ENCODE measurements around the gene RCAN1.

Gene RCAN1

DNA sequence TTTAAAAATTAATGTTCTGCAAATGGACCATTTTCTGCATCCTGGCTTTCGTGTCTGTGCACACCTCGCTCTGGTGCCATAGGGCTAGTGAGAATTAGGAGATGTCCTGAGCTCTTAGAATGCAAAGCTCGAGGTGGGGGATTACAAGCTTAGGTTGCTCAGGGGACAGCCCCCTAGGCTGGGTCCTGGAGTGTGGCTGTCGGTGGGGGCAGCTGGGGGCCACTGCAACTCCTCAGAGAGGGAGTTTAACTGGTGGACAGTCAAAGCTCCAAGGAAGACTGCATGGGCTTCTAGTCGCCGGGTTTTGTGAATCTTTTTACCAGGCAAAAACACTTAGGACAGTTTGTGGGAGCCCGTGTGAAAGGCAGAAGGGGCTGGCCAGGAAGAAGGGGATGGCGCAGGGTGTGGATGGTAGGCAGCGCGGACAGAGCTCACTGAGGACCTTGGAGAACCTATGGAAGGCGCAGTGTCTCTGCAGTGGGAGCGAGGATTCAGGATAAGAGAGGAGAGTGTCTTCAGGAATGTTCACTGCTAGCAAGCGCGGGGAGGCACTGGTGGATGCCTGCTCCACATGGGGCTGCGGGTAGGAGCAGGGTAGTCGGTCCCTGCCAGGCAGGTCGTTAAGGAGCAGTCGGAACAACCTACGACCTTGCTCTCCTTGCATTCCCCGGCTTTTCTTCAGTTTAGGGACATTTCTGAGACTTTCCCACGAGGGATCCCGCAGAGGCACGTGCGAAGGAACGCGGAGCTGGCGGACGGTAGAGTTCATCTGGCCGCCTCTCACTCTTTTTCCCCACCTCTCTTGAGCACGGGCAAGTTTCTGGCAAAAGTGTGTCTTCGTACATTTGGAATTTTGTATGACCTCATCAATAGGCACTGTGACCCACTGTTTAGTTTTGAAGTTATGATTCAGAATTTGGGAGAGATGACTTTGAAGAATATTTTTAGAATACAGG lies 90.0 kb downstream of the RCAN1 start:
- H3K4me3 ChIP-seq: peak overlapping the region in 5 of 7 experiments; percentile 19 to 39 (median 37)
- H3K27ac ChIP-seq: peak overlapping the region in 17 of 21 experiments; percentile 24 to 95 (median 88)

DNA sequence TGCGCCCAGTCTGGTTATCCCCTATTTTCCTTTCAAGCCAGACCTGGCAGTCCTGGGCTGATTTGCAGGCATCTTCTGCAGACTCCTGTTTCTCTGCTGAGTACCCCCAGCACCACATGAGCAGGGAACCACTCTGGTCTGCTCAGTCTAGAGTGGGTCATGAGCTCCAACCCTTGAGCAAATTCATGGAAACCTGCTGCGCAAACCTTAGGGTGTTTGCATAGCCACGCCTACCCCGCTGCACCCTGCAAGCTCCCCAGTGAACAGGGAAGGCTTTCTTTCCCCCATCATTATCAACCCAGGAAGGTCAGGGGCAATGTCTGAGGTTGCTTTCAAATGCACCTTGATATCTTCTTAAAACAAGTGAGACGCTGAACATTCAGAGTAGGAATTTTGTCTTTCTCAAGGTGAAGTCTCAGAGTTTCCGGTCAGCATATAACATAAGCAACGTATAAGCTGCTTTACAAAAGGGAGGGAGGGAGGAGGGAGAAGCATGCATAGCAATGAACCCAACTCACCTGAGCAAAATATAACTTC lies 91.8 kb downstream of the RCAN1 start:
- no peak overlapping the region for H3K4me3 ChIP-seq
- peak overlapping the region in 2 of 21 experiments; percentile 0 to 29 for H3K27ac ChIP-seq

DNA sequence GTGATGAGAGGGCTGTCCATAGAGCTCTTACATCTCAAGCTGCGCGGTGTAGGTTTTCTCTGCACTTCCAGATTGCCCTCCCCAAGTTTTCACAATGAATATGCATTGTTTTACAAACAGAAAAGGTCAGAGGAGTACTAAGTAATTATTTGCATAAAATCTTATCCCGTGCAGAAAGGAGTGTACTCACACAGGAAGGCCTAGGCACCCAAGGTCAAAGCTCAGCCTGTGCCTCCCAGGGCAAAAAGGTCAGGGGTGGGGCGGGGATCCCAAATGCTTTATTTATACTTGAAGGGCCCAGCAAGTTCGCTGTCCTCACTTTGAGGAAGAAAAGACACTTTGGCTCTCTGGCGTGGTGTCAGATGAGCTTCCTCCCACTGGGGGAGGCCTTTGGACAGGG lies 92.6 kb downstream of the RCAN1 start:
- peak overlapping the region in 3 of 21 experiments; percentile 21 to 30 (median 29) for H3K27ac ChIP-seq

DNA sequence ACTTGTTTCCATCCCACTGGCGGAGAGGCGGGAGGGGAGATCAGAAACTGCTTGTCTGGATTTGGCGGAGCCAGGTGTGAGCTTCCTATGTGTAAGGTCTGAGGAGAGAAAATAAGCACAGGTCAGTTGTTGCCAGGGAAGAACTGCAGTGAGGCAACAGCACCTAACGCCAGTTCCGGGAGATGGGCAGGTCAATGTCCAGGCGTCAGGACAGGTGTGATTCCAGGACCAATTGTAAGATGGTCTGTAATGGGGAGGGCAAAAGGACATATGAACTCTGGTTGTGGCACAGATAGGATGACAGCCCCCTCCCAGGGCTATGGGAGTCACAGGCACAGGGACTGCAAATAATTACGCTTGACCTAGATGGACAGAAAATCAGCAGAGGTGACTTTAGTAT lies 93.4 kb downstream of the RCAN1 start:
- Histone ChIP-seq H3K27ac (peak overlapping the region in 1 of 21 experiments; percentile 44), H3K4me3 (no peak overlapping the region)

More for the DNA sequence above, 92.6 kb downstream of the RCAN1 start:
- no peak overlapping the region for H3K4me3 ChIP-seq

DNA sequence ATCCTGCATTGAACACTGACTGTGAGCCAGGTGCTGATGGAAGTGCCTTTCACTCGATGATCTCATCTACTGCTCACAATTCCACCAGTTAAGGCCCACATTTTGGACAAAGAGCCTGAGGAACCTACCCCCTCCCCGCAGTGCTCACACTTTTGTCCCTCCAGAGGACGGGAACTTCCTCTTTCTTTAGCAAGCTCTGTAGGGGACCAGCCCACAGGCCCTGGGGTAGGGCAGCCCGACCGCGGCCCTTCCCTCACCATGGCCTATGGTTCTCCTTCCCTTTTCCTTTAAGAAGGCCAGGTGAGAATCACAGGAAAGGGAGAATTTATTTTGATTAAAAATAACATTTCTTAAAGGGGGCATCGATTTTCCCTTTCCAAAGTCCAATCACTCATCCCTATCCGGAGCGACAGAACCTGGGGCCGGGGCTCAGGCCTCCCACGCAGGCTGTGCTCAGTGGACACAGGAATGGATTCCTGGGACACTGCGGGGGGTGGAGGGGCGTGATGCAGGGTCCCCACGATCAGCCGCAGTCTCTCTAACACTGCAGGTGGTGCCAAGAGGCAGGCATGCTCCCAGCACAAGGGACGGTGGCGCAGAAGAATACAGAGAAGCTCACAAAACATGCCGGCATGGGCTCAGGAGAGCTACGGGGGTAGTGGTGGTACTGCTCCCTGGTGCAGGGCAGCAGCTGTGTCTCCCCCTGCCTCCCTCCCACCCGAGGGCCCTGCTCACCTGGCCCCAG lies 94.0 kb downstream of the RCAN1 start:
- Histone ChIP-seq H3K27ac (peak overlapping the region in 4 of 21 experiments; percentile 8 to 44 (median 22)), H3K4me3 (no peak overlapping the region)

DNA sequence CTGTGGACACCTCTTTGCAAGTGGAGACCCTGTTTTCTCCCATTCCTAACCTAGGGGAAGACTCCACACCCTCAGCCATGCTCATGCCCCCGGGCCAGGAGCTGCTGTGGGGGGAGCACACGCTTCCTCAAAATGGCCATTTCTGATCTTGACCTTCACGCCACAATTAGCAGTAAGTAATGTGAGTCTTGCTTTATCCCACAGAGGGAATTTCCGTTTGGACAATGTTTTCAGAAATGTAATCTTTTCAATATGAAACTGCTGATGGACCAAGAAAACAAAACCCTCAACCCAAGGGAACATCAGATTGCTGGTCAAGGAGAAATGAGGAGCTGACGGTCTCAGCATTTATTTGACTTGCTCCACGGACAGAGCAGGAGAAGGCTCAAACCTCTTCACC lies 94.6 kb downstream of the RCAN1 start:
- peak overlapping the region in 2 of 21 experiments; percentile 9 to 39 for H3K27ac ChIP-seq
- no peak overlapping the region for H3K4me3 ChIP-seq

DNA sequence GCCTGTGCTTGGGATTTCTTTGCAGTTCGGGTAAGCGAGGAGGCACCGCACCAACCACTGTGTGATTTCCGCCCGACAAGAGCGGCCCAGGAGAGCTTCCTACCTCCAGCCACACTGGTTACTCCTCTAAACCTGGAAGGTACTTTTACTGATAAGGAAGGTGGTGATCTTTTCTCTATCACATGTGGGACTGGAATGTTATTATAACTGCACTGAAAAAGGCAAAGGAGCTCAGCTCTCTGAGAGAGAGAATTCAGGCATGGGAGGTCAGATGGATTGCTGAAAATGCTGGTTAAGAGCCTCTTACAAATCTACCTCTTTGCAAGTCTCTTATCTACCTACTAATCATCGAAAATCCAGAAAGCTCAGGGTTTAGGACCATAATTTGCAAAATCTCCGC lies 95.2 kb downstream of the RCAN1 start:
- H3K27ac ChIP-seq: peak overlapping the region in 1 of 21 experiments; percentile 39
- H3K4me3 ChIP-seq: no peak overlapping the region

DNA sequence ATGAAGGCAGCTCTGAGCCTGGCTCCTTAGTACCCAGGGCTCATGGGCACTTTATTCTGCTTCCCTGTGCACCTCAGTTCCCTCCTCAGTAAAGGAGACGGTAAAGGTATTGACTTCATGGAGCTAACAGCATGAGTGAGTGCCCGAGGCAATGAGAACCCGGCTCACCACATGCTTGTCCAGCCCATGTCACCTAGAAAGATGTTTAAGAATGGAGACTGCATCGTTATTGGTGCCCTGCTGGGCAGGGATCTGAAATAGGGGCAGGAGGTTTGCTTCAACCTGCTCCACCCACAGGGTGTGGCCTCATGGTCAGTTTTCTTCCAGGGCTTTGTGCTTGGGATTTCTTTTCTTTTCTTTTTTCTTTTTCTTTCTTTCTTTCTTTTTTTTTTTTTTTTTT lies 95.9 kb downstream of the RCAN1 start:
- no peak overlapping the region for H3K27ac ChIP-seq

DNA sequence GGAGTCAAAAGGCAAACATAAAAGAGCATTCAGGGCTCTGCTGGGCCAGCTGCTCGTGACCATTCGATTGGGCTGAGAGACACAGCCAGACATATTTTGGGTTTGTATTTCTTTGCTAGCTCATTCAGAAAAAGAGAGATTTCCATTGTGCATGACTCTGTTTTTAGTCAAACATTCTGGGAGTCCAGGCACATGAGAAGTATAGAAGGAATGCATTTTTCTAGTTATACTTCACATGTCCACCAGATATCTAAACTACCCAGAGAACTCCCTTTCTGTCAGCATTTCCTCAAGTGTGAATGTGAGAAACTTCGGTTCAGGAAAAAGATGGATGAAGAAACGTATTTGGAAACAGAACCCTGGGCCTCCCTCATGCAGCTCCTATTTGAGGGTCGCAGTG lies 96.6 kb downstream of the RCAN1 start:
- Histone ChIP-seq H3K4me3 (no peak overlapping the region), H3K27ac (no peak overlapping the region)

More for the DNA sequence above, 95.9 kb downstream of the RCAN1 start:
- no peak overlapping the region for H3K4me3 ChIP-seq

DNA sequence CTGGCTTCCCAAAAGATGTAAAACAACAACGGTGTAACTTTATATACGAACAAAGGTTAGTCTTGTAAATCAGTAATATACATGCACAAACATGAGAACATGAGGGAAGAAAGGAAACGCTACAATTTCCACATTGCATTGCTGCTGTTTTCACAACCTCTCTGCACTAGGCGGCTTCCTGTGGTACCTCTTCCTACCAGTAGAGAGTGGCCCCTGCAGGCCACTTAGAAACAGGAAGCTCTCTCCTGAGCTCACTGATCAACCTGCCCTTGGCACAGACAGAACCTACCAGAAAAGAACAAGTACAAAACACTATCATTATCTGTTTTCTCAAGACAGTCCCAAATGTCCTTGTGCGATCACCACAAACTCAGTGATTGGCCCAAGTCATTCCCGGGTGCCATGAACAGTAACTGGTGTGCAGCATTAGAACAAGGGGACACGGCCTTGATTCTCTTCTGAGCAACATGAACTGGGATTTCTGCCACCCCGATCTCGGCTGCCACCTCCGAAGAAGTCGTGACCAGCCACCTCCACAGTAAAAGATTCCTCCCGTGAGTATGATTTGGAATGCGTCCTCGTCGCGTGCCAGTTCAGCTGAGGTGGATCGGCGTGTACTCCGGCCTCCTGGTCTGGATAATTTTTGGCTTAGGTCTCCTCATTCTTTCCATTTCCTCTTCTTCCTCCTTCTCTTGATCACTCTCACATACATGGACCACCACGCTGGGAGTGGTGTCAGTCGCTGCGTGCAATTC lies 97.2 kb downstream of the RCAN1 start:
- Histone ChIP-seq H3K4me3 (no peak overlapping the region), H3K27ac (no peak overlapping the region)

DNA sequence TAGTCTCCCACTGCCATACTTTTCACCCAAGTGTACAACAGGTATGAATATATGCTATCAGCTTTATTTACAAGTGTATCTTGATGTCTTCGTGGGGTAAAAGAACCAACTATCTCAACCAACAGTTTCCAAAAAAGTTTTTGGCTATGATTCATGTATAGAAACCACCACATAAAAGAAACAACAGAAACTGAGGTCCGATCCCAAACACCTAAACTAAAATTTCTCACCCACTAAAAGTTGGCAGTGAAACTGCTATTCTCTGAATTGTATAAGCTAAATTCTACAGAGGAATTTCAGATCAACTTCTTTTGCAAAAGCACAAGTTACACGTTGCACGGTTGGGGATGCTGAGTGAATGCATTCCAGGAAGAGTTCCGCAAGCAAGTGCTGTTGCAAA lies 97.9 kb downstream of the RCAN1 start:
- no peak overlapping the region for H3K27ac ChIP-seq
- no peak overlapping the region for H3K4me3 ChIP-seq

DNA sequence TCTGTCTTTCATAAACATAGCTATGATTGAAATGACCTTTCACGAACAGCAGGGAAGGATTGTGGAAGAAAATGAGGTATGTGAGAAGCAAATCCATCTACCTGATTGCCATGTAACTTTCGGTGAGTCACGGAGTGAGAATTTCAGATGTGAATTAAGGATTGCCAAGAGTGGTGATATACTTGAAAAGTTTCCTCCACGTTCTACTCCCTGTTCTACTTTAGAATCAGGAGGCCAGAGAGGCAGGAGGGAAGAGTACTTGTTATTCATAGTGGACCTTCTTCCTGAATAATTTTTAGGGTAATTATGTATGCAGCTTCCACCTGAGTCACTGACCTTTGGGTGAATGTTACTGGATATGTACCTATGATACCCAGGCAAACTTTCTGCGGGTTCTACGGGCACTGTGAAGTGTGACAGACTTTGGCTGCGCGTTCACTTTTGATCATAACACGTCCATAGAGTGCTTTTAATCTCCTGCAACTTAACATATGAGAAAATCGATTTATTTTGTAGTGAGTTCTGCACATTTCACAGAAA lies 100.3 kb downstream of the RCAN1 start:
- Histone ChIP-seq H3K4me3 (no peak overlapping the region), H3K27ac (no peak overlapping the region)

DNA sequence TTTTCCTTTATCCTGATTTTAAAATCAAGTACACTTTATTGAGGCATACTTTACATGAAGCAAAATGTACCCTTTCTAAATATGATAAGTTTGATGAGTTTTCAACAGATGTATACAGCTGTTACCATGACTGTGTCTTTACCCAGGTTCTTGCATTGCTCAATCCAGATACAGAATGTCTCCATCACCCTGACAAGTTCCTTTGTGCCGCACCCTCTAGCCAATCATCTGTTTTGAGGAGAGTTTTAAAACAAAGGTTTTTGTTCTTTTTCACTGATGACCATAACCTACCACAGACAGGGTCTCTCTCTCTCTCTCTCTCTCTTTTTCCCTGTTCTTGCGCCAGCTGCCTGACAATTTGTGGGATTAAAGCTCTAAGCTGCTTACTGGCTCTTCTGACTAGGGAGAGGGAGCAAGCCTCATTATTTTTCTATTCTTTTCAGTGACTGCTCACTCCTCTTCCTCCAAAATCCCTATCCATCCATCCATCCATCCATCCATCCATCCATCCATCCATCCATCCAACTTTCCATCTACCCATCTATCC lies 101.7 kb downstream of the RCAN1 start:
- H3K27ac ChIP-seq: no peak overlapping the region
- H3K4me3 ChIP-seq: no peak overlapping the region

DNA sequence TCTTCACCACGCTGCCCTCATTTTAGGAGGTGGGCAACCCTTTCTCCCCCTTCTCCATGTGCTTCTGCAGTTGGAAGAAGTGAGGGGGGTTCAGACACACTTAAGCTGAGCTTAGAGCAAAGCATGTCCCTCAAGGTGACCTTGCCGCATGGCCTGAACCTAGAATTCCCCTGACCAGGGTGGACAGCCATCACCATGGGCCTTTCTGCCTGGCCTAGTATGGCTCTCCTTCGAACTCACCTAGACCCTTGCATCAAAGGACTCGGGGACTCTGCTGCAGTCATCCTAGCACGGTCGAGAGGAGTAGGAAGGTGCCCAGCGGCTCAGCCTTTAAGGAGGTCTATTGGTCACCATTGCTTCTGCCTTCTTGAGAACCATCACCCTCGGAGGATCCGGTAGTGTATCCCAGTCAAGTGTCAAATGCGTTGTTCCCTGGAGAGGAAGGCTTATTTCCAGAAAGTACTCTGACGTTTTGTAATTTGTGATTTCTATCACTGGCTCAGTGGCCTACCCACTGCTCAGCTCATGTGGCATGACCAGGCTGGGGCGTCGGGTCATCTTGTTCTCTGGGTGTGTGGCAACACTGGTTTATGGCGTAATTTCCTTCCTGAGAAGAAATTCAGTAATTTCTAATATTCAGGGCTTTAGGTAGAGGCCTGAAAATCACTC lies 103.0 kb downstream of the RCAN1 start, which contains the start of gene KCNE1:
TSS of gene KCNE1 (minus strand) at position 424 of the 669 bp plus-strand sequence. CDS start 62,576 bp downstream, outside the sequence.
- Histone ChIP-seq H3K27ac (peak within 1 kb of the TSS in 4 of 21 experiments; percentile 37 to 72 (median 57)), H3K4me3 (no peak within 1 kb of the TSS)

DNA sequence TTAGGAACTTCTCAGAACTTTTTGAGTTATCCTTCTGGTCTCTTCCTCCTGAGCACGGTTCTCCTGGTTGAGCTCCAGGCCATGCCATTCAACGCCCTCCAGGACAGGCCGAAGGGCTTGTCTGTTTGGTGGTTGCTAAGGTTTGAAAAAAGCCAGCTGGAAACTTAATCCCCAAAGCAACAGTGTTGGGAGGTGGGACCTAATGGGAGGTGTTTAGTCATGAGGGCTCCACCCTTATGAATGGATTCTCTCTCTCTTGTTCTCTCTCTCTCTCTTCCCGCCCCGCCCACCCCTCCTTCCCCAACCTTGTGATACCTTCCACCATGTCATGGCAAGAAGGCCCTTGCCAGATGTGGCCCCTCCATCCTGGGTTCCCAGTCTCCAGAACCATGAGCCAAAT lies 103.7 kb downstream of the RCAN1 start:
- Histone ChIP-seq H3K27ac (peak overlapping the region in 5 of 21 experiments; percentile 13 to 72 (median 56)), H3K4me3 (no peak overlapping the region)

DNA sequence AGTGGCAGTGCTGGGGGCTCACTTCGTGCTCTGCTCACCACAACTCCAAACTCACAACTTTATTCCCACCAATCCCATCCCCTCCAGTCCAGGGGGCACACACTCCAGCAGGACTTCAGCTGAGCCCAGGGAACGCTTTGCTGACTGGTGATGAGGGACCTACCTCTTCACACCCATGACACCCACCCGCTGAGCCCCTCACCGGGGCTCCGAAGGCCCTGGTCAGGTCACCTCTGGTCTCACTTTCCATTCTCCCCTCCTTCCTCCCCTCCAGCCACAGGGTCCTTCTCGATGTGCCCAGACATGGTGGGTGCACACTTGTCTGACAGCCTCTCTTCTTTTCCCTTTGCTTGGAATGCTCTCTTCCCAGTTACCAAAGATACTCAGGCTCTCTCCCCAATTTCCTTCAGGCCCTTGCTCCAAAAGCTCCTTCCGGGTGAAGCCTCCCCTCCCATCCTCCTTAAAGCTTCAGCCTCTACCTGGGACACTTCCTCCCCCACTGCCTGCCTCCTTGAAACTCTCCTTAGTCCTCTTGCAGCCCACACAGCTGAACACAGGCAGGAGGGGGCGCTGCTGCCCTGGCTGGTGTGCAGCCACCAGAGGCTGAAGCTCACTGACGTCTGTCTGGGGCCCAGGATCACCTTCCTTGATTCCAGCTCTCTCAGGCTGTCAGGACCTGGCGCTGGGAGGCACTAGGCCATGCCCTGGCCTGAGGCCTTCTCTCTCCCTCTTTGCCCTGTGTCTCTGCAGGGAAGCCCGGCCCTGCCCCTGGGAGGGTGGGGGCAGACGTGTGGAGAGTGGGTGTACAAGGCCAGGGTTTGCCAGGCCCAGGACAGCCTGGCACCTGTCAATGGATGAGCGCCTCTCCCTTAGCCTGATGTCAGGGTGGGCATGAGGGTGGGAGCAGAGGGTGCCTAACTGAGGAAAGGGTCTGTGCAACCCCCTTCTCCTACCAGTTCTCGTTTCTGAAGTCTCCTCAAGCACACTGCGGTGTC lies 104.5 kb downstream of the RCAN1 start:
- no peak overlapping the region for H3K4me3 ChIP-seq

DNA sequence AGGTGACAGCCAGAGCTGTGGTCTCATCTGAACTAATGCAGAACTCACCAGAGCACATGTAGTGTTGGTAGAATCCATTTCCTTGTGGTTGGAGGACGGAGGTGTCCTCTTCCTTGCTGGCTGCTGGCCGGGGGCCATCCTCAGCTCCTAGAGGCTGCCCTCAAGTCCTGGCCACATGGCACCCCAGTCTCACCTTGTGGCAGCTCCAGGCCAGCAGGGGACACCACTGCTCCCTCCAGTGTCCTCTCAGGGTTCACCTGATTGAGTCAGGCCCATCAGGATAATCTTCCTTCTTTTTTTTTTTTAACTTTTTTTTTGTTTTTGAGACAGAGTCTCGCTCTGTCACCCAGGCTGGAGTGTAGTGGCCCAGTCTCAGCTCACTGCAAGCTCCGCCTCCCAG lies 105.8 kb downstream of the RCAN1 start:
- Histone ChIP-seq H3K27ac (no peak overlapping the region), H3K4me3 (no peak overlapping the region)

More for the DNA sequence above, 104.5 kb downstream of the RCAN1 start:
- peak overlapping the region in 4 of 21 experiments; percentile 4 to 58 (median 14) for H3K27ac ChIP-seq
